Measurements from ENCODE around the gene SLC7A10. TPM values are rescaled to one million over a fixed set of nuclear protein-coding genes. Genes with fewer than 3 reads are reported as not detected.
"Not testable (repeated sequence)": the region's sequence is repeated elsewhere in the genome, so short reads cannot be mapped to it uniquely, and the experiment has no call there.

The SLC7A10 gene
- total RNA-seq, 1 experiment from 2014 or later: not detected

GRCh38 chr19:33233056-33233873, 7.6 kb upstream of the SLC7A10 start:
- H3K36me3 ChIP-seq: no peaks in the 10 kb centered on the region
- H3K27me3 ChIP-seq: peaks cover 3% of the 10 kb centered on the region; the same call in 1 of the 2 replicates
- peaks cover 8% of the 10 kb centered on the region for H3K9me3 ChIP-seq
- H3K4me3 ChIP-seq: no peak overlapping the region
- DNase-seq: no peak

GRCh38 chr19:33232656-33233055, 7.0 kb upstream of the SLC7A10 start:
- Histone ChIP-seq H3K36me3 (no peaks in the 10 kb centered on the region), H3K4me3 (no peak overlapping the region), H3K9me3 (peaks cover 14% of the 10 kb centered on the region), H3K27me3 (peaks cover 3% of the 10 kb centered on the region; the same call in 1 of the 2 replicates)
- no peak for DNase-seq

- Histone ChIP-seq H3K36me3 (no peaks in the 10 kb centered on the region), H3K9me3 (peaks cover 21% of the 10 kb centered on the region), H3K27me3 (peaks cover 8% of the 10 kb centered on the region; the same call in 1 of the 2 replicates), H3K4me3 (no peak overlapping the region)
- no peak for DNase-seq
These were observed 5.9 kb upstream of the SLC7A10 start for GRCh38 chr19:33231511-33231910.

GRCh38 chr19:33229962-33230361, 4.3 kb upstream of the SLC7A10 start:
- DNase-seq: no peak
- Histone ChIP-seq H3K9me3 (peaks cover 21% of the 10 kb centered on the region), H3K36me3 (no peaks in the 10 kb centered on the region), H3K27me3 (peaks cover 19% of the 10 kb centered on the region; the same call in 1 of the 2 replicates), H3K4me3 (no peak overlapping the region)

GRCh38 chr19:33227870-33228599, 2.4 kb upstream of the SLC7A10 start:
- Histone ChIP-seq H3K36me3 (no peaks in the 10 kb centered on the region), H3K4me3 (no peak overlapping the region), H3K27me3 (peaks cover 19% of the 10 kb centered on the region; the same call in 1 of the 2 replicates), H3K9me3 (peaks cover 21% of the 10 kb centered on the region)
- DNase-seq: no peak

- H3K9me3 ChIP-seq: peaks cover 21% of the 10 kb centered on the region
- DNase-seq: no peak
- peaks cover 19% of the 10 kb centered on the region; the same call in 1 of the 2 replicates for H3K27me3 ChIP-seq
- no peaks in the 10 kb centered on the region for H3K36me3 ChIP-seq
- no peak overlapping the region for H3K4me3 ChIP-seq
These were observed 1.6 kb upstream of the SLC7A10 start for GRCh38 chr19:33227242-33227650.

- Histone ChIP-seq H3K36me3 (no peaks in the 10 kb centered on the region), H3K9me3 (peaks cover 21% of the 10 kb centered on the region), H3K4me3 (no peak overlapping the region), H3K27me3 (peaks cover 19% of the 10 kb centered on the region; the same call in 1 of the 2 replicates)
- DNase-seq: no peak
These were observed 1.0 kb upstream of the SLC7A10 start for GRCh38 chr19:33226550-33227241.

- Histone ChIP-seq H3K27me3 (peaks cover 16% of the 10 kb centered on the region; the same call in 1 of the 2 replicates), H3K9me3 (peaks cover 21% of the 10 kb centered on the region)
- DNase-seq: no peak
These were observed 774 bp downstream of the SLC7A10 start for GRCh38 chr19:33224694-33225457.

GRCh38 chr19:33222255-33222654, 3.4 kb downstream of the SLC7A10 start:
- not testable (repeated sequence) for H3K36me3 ChIP-seq, DNase-seq, H3K4me3 ChIP-seq, H3K9me3 ChIP-seq
- peaks cover 14% of the 10 kb centered on the region; the same call in 1 of the 2 replicates for H3K27me3 ChIP-seq

More at GRCh38 chr19:33224694-33225457, 774 bp downstream of the SLC7A10 start:
- Histone ChIP-seq H3K36me3 (no peaks in the 10 kb centered on the region), H3K4me3 (no peak overlapping the region)

GRCh38 chr19:33221638-33222037, 4.0 kb downstream of the SLC7A10 start:
- Histone ChIP-seq H3K9me3 (no peaks in the 10 kb centered on the region), H3K4me3 (no peak overlapping the region), H3K36me3 (no peaks in the 10 kb centered on the region), H3K27me3 (peaks cover 11% of the 10 kb centered on the region; the same call in 1 of the 2 replicates)
- no peak for DNase-seq

GRCh38 chr19:33220735-33221134, 4.9 kb downstream of the SLC7A10 start:
- H3K4me3 ChIP-seq: no peak overlapping the region
- peaks cover 4% of the 10 kb centered on the region; the same call in 1 of the 2 replicates for H3K27me3 ChIP-seq
- no peaks in the 10 kb centered on the region for H3K36me3 ChIP-seq

GRCh38 chr19:33220115-33220514, 5.5 kb downstream of the SLC7A10 start:
- H3K9me3 ChIP-seq: no peaks in the 10 kb centered on the region
- DNase-seq: no peak
- H3K4me3 ChIP-seq: no peak overlapping the region
- peaks cover under 1% of the 10 kb centered on the region; the same call in 1 of the 2 replicates for H3K27me3 ChIP-seq
- H3K36me3 ChIP-seq: no peaks in the 10 kb centered on the region

More at GRCh38 chr19:33220735-33221134, 4.9 kb downstream of the SLC7A10 start:
- DNase-seq: no peak
- no peaks in the 10 kb centered on the region for H3K9me3 ChIP-seq

GRCh38 chr19:33219261-33219815, 6.3 kb downstream of the SLC7A10 start:
- H3K9me3 ChIP-seq: no peaks in the 10 kb centered on the region
- no peak for DNase-seq
- no peaks in the 10 kb centered on the region for H3K36me3 ChIP-seq
- H3K4me3 ChIP-seq: no peak overlapping the region
- H3K27me3 ChIP-seq: no peaks in the 10 kb centered on the region

GRCh38 chr19:33217881-33218280, 7.8 kb downstream of the SLC7A10 start:
- no peaks in the 10 kb centered on the region for H3K9me3 ChIP-seq
- DNase-seq: no peak
- no peaks in the 10 kb centered on the region for H3K36me3 ChIP-seq
- H3K4me3 ChIP-seq: no peak overlapping the region
- no peaks in the 10 kb centered on the region for H3K27me3 ChIP-seq

GRCh38 chr19:33216198-33216830, 9.3 kb downstream of the SLC7A10 start:
- no peaks in the 10 kb centered on the region for H3K27me3 ChIP-seq
- no peaks in the 10 kb centered on the region for H3K9me3 ChIP-seq
- no peak for DNase-seq
- H3K36me3 ChIP-seq: no peaks in the 10 kb centered on the region
- H3K4me3 ChIP-seq: no peak overlapping the region
